BJ (cell line): ENCODE data around the gene NPEPL1. TPM values are rescaled to one million over a fixed set of nuclear protein-coding genes. Genes with fewer than 3 reads are reported as not detected.

Experiments used
- CTCF ChIA-PET: fragments of 350-600 bp; formaldehyde crosslinking; extraction: SDS; loops from one replicate; lab custom pipeline; 2021; ENCODE audit warnings: antibody characterized with exemption, inconsistent platforms; lab: Yijun Ruan, JAX
- POLR2A ChIA-PET: fragments of 300-600 bp; sonication (Branson Sonifier 250); formaldehyde crosslinking; extraction: SDS; loops from one replicate; lab custom pipeline; 2021; ENCODE audit warnings: antibody characterized with exemption; lab: Charles Lee
- DNase-seq: peaks from one replicate; pipeline ENCODE4 v3.0.0-alpha.2; 2011; ENCODE audit warnings: low read depth
- H3K27me3 ChIP-seq: 2 replicates; pipeline ENCODE4 v1.6.0; 2011; ENCODE audit warnings: low read length; ENCODE audit not compliant: control insufficient read depth, insufficient read depth
- H3K36me3 ChIP-seq: 2 replicates; pipeline ENCODE4 v1.5.1; 2011; ENCODE audit warnings: low read length; ENCODE audit not compliant: control insufficient read depth, insufficient read depth
- H3K4me3 ChIP-seq: 2 replicates; pipeline ENCODE4 v1.5.1; 2011; ENCODE audit warnings: low read depth, mild to moderate bottlenecking, control low read depth, low read length
- CTCF ChIP-seq: IDR thresholded peaks from 2 replicates; pipeline ENCODE4 v1.5.1; 2011; ENCODE audit warnings: low read depth, mild to moderate bottlenecking, control low read depth, inconsistent platforms, low read length, moderate library complexity; ENCODE audit not compliant: insufficient read depth
- polyA plus RNA-seq: library from polyadenylated mRNA; depleted of rRNA; stranded (reverse); fragments of >200 nt; gene quantifications from 2 replicates; pipeline ENCODE4 v1.2.3, GENCODE V29; 2011

Gene NPEPL1
- polyA plus RNA-seq, 1 experiment, result 8.2 TPM

- no peak for TF ChIP-seq CTCF
- ChIA-PET CTCF (no interaction called here), POLR2A (no interaction called here)
- no peaks in the 10 kb centered on the region for H3K27me3 ChIP-seq
- no peak overlapping the region for H3K4me3 ChIP-seq
- H3K36me3 ChIP-seq, result no peaks in the 10 kb centered on the region
- no peak for DNase-seq
These were observed 19.7 kb downstream of the NPEPL1 start for GRCh38 chr20:58712151-58712791.

GRCh38 chr20:58712806-58713731 is 20.5 kb downstream of the NPEPL1 start:
- POLR2A ChIA-PET, result interaction anchor here (0.6 kb wide), 1 partner anchor 187 kb away, joined by 3 read pairs; no protein-coding TSS in a partner anchor
- Histone ChIP-seq H3K4me3 (no peak overlapping the region), H3K27me3 (no peaks in the 10 kb centered on the region; the same call in 1 of the 2 replicates), H3K36me3 (no peaks in the 10 kb centered on the region)
- DNase-seq, result no peak
- no peak for TF ChIP-seq CTCF
- CTCF ChIA-PET, result interaction anchor here (1.0 kb wide), 1 partner anchor 11 kb away, joined by 3 read pairs; no protein-coding TSS in a partner anchor

GRCh38 chr20:58713801-58714339 is 21.3 kb downstream of the NPEPL1 start:
- ChIA-PET CTCF (interaction anchor here (1.0 kb wide), 1 partner anchor 12 kb away, joined by 3 read pairs; no protein-coding TSS in a partner anchor), POLR2A (no interaction called here)
- no peak overlapping the region for H3K4me3 ChIP-seq
- no peaks in the 10 kb centered on the region; the same call in 1 of the 2 replicates for H3K27me3 ChIP-seq
- no peak for DNase-seq
- no peak for TF ChIP-seq CTCF
- H3K36me3 ChIP-seq, result no peaks in the 10 kb centered on the region

GRCh38 chr20:58714340-58714922 is 21.8 kb downstream of the NPEPL1 start:
- no peak overlapping the region for H3K4me3 ChIP-seq
- no peak for DNase-seq
- POLR2A ChIA-PET, result no interaction called here

More at GRCh38 chr20:58714340-58714922, 21.8 kb downstream of the NPEPL1 start:
- Histone ChIP-seq H3K27me3 (no peaks in the 10 kb centered on the region; the same call in 1 of the 2 replicates), H3K36me3 (no peaks in the 10 kb centered on the region)
- no peak for TF ChIP-seq CTCF
- CTCF ChIA-PET, result interaction anchor here (1.0 kb wide), 1 partner anchor 13 kb away, joined by 3 read pairs; no protein-coding TSS in a partner anchor
